H1 (cell line): ENCODE measurements around the gene PLBD2. TPM values are rescaled to one million over a fixed set of nuclear protein-coding genes. Genes with fewer than 3 reads are reported as not detected.

Source experiments
- CTCF ChIA-PET: fragments of 300-600 bp; sonication (Branson Sonifier 250); formaldehyde crosslinking; loops from one replicate; lab custom pipeline; 2021; ENCODE audit not compliant: partially characterized antibody; lab: Charles Lee
- POLR2A ChIA-PET: fragments of 300-600 bp; sonication (Branson Sonifier 250); formaldehyde crosslinking; loops from one replicate; lab custom pipeline; 2021; ENCODE audit warnings: inconsistent platforms; ENCODE audit not compliant: partially characterized antibody; lab: Charles Lee
- DNase-seq, 2 experiments: peaks; one replicate each; pipeline versions ENCODE4 v3.0.0 to v3.0.0-alpha.2; 2010 to 2022; ENCODE audit warnings: low spot score in 2 of 2, low read depth in 1 of 2, mixed read lengths in 1 of 2
- FAIRE-seq: peaks from 2 replicates; lab custom pipeline; 2011; peaks lifted over from hg19 to GRCh38; lab: Jason Lieb, UNC
- H2AFZ ChIP-seq: 2 replicates; pipeline ENCODE4 v1.8.1; 2012; ENCODE audit warnings: low read length, inconsistent platforms
- H2AK5ac ChIP-seq: 2 replicates; pipeline ENCODE4 v1.6.1; 2013; ENCODE audit warnings: low read depth, low read length
- H2BK120ac ChIP-seq: replicated peaks from 2 replicates; pipeline ENCODE3; 2013; ENCODE audit warnings: low read depth, low read length, inconsistent platforms
- H2BK12ac ChIP-seq: 2 replicates; pipeline ENCODE4 v1.6.1; 2013; ENCODE audit warnings: low read depth, low read length
- H2BK15ac ChIP-seq: 2 replicates; pipeline ENCODE4 v1.6.1; 2013; ENCODE audit warnings: low read length
- H2BK20ac ChIP-seq: 2 replicates; pipeline ENCODE4 v1.6.1; 2013; ENCODE audit warnings: low read length
- H2BK5ac ChIP-seq: 2 replicates; pipeline ENCODE4 v1.6.1; 2013; ENCODE audit warnings: low read depth, low read length
- H3K14ac ChIP-seq: 2 replicates; pipeline ENCODE4 v1.6.1; 2013; ENCODE audit warnings: inconsistent platforms; ENCODE audit not compliant: insufficient read length
- H3K18ac ChIP-seq: 2 replicates; pipeline ENCODE4 v1.6.1; 2013; ENCODE audit warnings: low read length; ENCODE audit errors: extremely low read depth
- H3K23ac ChIP-seq: 2 replicates; pipeline ENCODE4 v1.6.1; 2013; ENCODE audit warnings: inconsistent platforms; ENCODE audit not compliant: insufficient read length
- H3K23me2 ChIP-seq: 2 replicates; pipeline ENCODE4 v1.6.1; 2013; ENCODE audit warnings: low read depth, low read length
- H3K27ac ChIP-seq: 2 replicates; pipeline ENCODE4 v1.6.1; 2011; ENCODE audit warnings: low read depth, low read length, inconsistent platforms
- H3K27me3 ChIP-seq, 4 experiments: replicated peaks in 1 of 4; 1 replicate in 1 of 4; 2 replicates in 3 of 4; pipeline versions ENCODE4 v1.6.1 to v1.8.1; 2011 to 2013; ENCODE audit warnings: low read length in 3 of 4, mild to moderate bottlenecking in 3 of 4, inconsistent platforms in 2 of 4, mixed read lengths in 2 of 4, moderate library complexity in 1 of 4; ENCODE audit not compliant: control insufficient read depth in 3 of 4, insufficient read depth in 3 of 4; ENCODE audit errors: extremely low read depth in 1 of 4
- H3K36me3 ChIP-seq, 4 experiments: 2 replicates each; pipeline versions ENCODE4 v1.6.1 to v1.8.1; 2011 to 2013; ENCODE audit warnings: mild to moderate bottlenecking in 4 of 4, low read length in 3 of 4, moderate library complexity in 2 of 4, control low read depth in 1 of 4, inconsistent platforms in 1 of 4; ENCODE audit not compliant: insufficient read depth in 4 of 4, control insufficient read depth in 2 of 4
- H3K4ac ChIP-seq: replicated peaks from 2 replicates; pipeline ENCODE3; 2013; ENCODE audit warnings: low read length, low read depth, mixed read lengths, inconsistent platforms; ENCODE audit not compliant: insufficient read length
- H3K4me1 ChIP-seq, 4 experiments: replicated peaks in 1 of 4; 1 replicate in 1 of 4; 2 replicates in 3 of 4; pipeline versions ENCODE4 v1.6.1 to v1.8.1; 2011 to 2013; ENCODE audit warnings: low read length in 3 of 4, inconsistent platforms in 2 of 4, mixed read lengths in 1 of 4; ENCODE audit not compliant: insufficient read depth in 4 of 4, control insufficient read depth in 3 of 4
- H3K4me2 ChIP-seq, 2 experiments: 2 replicates each; pipeline versions ENCODE4 v1.6.1 to v1.8.1; 2011 to 2013; ENCODE audit warnings: low read depth in 2 of 2, low read length in 2 of 2, control low read depth in 1 of 2, inconsistent platforms in 1 of 2, mild to moderate bottlenecking in 1 of 2; ENCODE audit not compliant: insufficient read depth in 1 of 2
- H3K4me3 ChIP-seq, 4 experiments: fragments of 200-600, 300-600 bp in 1 of 4; sonication (generic), shearing (Covaris generic), sonication (Bioruptor Twin) in 1 of 4; 2 replicates each; pipeline versions ENCODE4 v1.5.1 to v1.8.1; 2011 to 2016; ENCODE audit warnings: low read length in 4 of 4, low read depth in 3 of 4, control low read depth in 2 of 4, inconsistent platforms in 2 of 4, mild to moderate bottlenecking in 2 of 4, mixed read lengths in 1 of 4, moderate library complexity in 1 of 4; ENCODE audit not compliant: insufficient read depth in 2 of 4; ENCODE audit errors: extremely low read depth in 1 of 4
- H3K56ac ChIP-seq: replicated peaks from 2 replicates; pipeline ENCODE3; 2013; ENCODE audit warnings: low read depth, mild to moderate bottlenecking, mixed read lengths, low read length, inconsistent platforms; ENCODE audit not compliant: insufficient read length
- H3K79me1 ChIP-seq: 2 replicates; pipeline ENCODE4 v1.6.1; 2013; ENCODE audit warnings: low read depth, low read length, control low read depth
- H3K79me2 ChIP-seq, 2 experiments: 2 replicates each; pipeline versions ENCODE4 v1.6.1 to v1.8.1; 2012 to 2013; ENCODE audit warnings: low read length in 2 of 2, mild to moderate bottlenecking in 2 of 2, inconsistent platforms in 1 of 2; ENCODE audit not compliant: insufficient read depth in 2 of 2, control insufficient read depth in 1 of 2
- H3K9ac ChIP-seq, 4 experiments: replicated peaks in 1 of 4; 1 replicate in 1 of 4; 2 replicates in 3 of 4; pipeline versions ENCODE4 v1.6.1 to v1.8.1; 2011 to 2013; ENCODE audit warnings: low read depth in 3 of 4, low read length in 3 of 4, control low read depth in 2 of 4, mild to moderate bottlenecking in 2 of 4, moderate library complexity in 2 of 4, inconsistent platforms in 1 of 4; ENCODE audit errors: extremely low read depth in 1 of 4
- H3K9me3 ChIP-seq, 2 experiments: 2 replicates each; pipeline versions ENCODE4 v1.6.1 to v1.8.1; 2012 to 2013; ENCODE audit warnings: mild to moderate bottlenecking in 2 of 2, moderate library complexity in 2 of 2, control low read depth in 1 of 2, inconsistent platforms in 1 of 2, low read depth in 1 of 2, low read length in 1 of 2, mixed read lengths in 1 of 2; ENCODE audit not compliant: insufficient read depth in 2 of 2
- H4K20me1 ChIP-seq, 2 experiments: replicated peaks in 1 of 2; 2 replicates each; pipeline versions ENCODE3 to v1.8.1; 2011 to 2013; ENCODE audit warnings: inconsistent platforms in 2 of 2, low read length in 2 of 2, mild to moderate bottlenecking in 1 of 2; ENCODE audit not compliant: insufficient read depth in 2 of 2, control insufficient read depth in 1 of 2
- H4K5ac ChIP-seq: 2 replicates; pipeline ENCODE4 v1.6.1; 2013; ENCODE audit warnings: low read length, low read depth, mixed read lengths, inconsistent platforms; ENCODE audit not compliant: insufficient read length
- H4K8ac ChIP-seq: 2 replicates; pipeline ENCODE4 v1.8.0; 2013; ENCODE audit warnings: mild to moderate bottlenecking, moderate library complexity, low read length, inconsistent platforms; ENCODE audit not compliant: insufficient read depth; ENCODE audit errors: extremely low read depth
- H4K91ac ChIP-seq: replicated peaks from 2 replicates; pipeline ENCODE3; 2013; ENCODE audit warnings: low read length, mixed read lengths, inconsistent platforms; ENCODE audit not compliant: insufficient read length
- ATF2 ChIP-seq: IDR thresholded peaks from 2 replicates; pipeline ENCODE4 v1.6.1; 2012; ENCODE audit warnings: low read length, inconsistent platforms
- BRCA1 ChIP-seq: IDR thresholded peaks from 2 replicates; pipeline ENCODE4 v1.6.1; 2012; ENCODE audit warnings: low read depth, low read length, improper control_type of control experiment
- CBX5 ChIP-seq: fragments of 300-800, 300-1000 bp; sonication (generic); IDR thresholded peaks from 2 replicates; pipeline ENCODE4 v1.7.1; 2016; ENCODE audit warnings: antibody characterized with exemption, low read length, low read depth
- CBX8 ChIP-seq: fragments of 300-800, 300-1000 bp; sonication (generic); IDR thresholded peaks from 2 replicates; pipeline ENCODE4 v1.7.1; 2016; ENCODE audit warnings: low read depth, low read length, borderline replicate concordance
- E2F6 ChIP-seq: IDR thresholded peaks from 2 replicates; pipeline ENCODE4 v1.6.1; 2012; ENCODE audit warnings: inconsistent platforms
- KDM1A ChIP-seq: fragments of 200-600, 300-600 bp; sonication (generic); IDR thresholded peaks from 2 replicates; pipeline ENCODE4 v1.7.1; 2016; ENCODE audit warnings: mild to moderate bottlenecking, low read length, borderline replicate concordance
- RNF2 ChIP-seq: fragments of 200-900, 300-1000 bp; sonication (generic); IDR thresholded peaks from 2 replicates; pipeline ENCODE4 v1.7.1; 2016; ENCODE audit warnings: borderline replicate concordance, low read depth, mild to moderate bottlenecking, antibody characterized with exemption, low read length; ENCODE audit not compliant: poor library complexity, severe bottlenecking; ENCODE audit errors: missing control alignments
- SIRT6 ChIP-seq: IDR thresholded peaks from one replicate; pipeline ENCODE4 v1.7.1; 2012; ENCODE audit warnings: low read length, inconsistent platforms
- SIX5 ChIP-seq: IDR thresholded peaks from 2 replicates; pipeline ENCODE4 v1.6.1; 2011; ENCODE audit warnings: mild to moderate bottlenecking, low read depth, low read length
- SP1 ChIP-seq: IDR thresholded peaks from 2 replicates; pipeline ENCODE4 v1.6.1; 2011; ENCODE audit warnings: low read depth, low read length
- polyA plus RNA-seq, 7 experiments: library from polyadenylated mRNA; depleted of rRNA in 3 of 7; stranded (reverse) in 5 of 7; unstranded in 2 of 7; fragments of >200 nt in 5 of 7; fragments of 200-250 nt in 2 of 7; gene quantifications; 1 replicate in 5 of 7; 2 replicates in 1 of 7; 4 replicates in 1 of 7; pipeline versions ENCODE4 v1.2.1 to v1.2.3, GENCODE V29; 2011 to 2013; ENCODE audit warnings: missing spikeins in 2 of 7, mixed read lengths in 2 of 7
- total RNA-seq: library from RNA; stranded (reverse); fragmentation: NEBNext Ultra II Directional; extraction: Animal tissue kit (Norgen Biotek cat#: 25700); gene quantifications from 2 replicates; pipeline ENCODE4 v1.2.1, GENCODE V29; 2021

The PLBD2 gene
- total and polyA plus RNA-seq, 2 of the 8 experiments (the other 6 are each of a cell fraction or from before 2014, with no cell fraction given): 16.8 to 33.5 TPM

GRCh38 chr12:113432986-113433385, 74.6 kb downstream of the PLBD2 start:
- no peak overlapping the region for H3K23ac ChIP-seq
- no peak overlapping the region for H2BK12ac ChIP-seq
- no peak for FAIRE-seq
- H4K5ac ChIP-seq: no peak overlapping the region
- ChIA-PET POLR2A (no interaction called here), CTCF (no interaction called here)
- H4K20me1 ChIP-seq: no peaks in the 10 kb centered on the region
- H2BK20ac ChIP-seq: 0 out of 2 replicates have a peak overlapping the region, but pooled peaks have one; percentile 18
- H3K56ac ChIP-seq: no peak overlapping the region
- H3K36me3 ChIP-seq: no peaks in the 10 kb centered on the region; a peak in 1 of 8 replicates
- H2AFZ ChIP-seq: no peak overlapping the region
- H2AK5ac ChIP-seq: no peak overlapping the region
- H3K4me1 ChIP-seq: no peaks in the 10 kb centered on the region
- no peak overlapping the region for H3K14ac ChIP-seq
- no peaks in the 10 kb centered on the region; a peak in 1 of 4 replicates for H3K9me3 ChIP-seq
- H4K91ac ChIP-seq: no peak overlapping the region
- no peak overlapping the region for H3K4me3 ChIP-seq
- no peak overlapping the region; the same call in 1 of the 2 replicates for H3K18ac ChIP-seq
- no peak overlapping the region for H3K4ac ChIP-seq
- H2BK15ac ChIP-seq: no peak overlapping the region
- peaks cover 3% of the 10 kb centered on the region; the same call in 1 of the 2 replicates for H3K23me2 ChIP-seq
- no peak overlapping the region for H3K27ac ChIP-seq
- no peak for DNase-seq
- TF ChIP-seq SIX5 (no peak), CBX8 (no peak), E2F6 (no peak), ATF2 (no peak), SIRT6 (no peak), BRCA1 (no peak), KDM1A (no peak), SP1 (no peak), RNF2 (no peak), CBX5 (no peak)
- H3K4me2 ChIP-seq: no peak overlapping the region
- no peak overlapping the region for H2BK120ac ChIP-seq
- H2BK5ac ChIP-seq: no peak overlapping the region
- H3K27me3 ChIP-seq: no peaks in the 10 kb centered on the region; a peak in 1 of 7 replicates
- no peaks in the 10 kb centered on the region for H3K79me2 ChIP-seq
- H4K8ac ChIP-seq: no peak overlapping the region
- no peak overlapping the region for H3K9ac ChIP-seq
- H3K79me1 ChIP-seq: no peaks in the 10 kb centered on the region
